ENCODE measurements around the gene EFNA4.
"Not testable (repeated sequence)": the region's sequence is repeated elsewhere in the genome, so short reads cannot be mapped to it uniquely, and the experiment has no call there.

Gene EFNA4

DNA sequence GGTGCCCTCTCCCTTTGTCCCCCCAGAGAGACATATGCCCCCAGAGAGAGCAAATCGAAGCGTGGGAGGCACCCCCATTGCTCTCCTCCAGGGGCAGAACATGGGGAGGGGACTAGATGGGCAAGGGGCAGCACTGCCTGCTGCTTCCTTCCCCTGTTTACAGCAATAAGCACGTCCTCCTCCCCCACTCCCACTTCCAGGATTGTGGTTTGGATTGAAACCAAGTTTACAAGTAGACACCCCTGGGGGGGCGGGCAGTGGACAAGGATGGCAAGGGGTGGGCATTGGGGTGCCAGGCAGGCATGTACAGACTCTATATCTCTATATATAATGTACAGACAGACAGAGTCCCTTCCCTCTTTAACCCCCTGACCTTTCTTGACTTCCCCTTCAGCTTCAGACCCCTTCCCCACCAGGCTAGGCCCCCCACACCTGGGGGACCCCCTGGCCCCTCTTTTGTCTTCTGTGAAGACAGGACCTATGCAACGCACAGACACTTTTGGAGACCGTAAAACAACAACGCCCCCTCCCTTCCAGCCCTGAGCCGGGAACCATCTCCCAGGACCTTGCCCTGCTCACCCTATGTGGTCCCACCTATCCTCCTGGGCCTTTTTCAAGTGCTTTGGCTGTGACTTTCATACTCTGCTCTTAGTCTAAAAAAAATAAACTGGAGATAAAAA lies 23.5 kb downstream of the EFNA4 start:
- DNase-seq (ENCODE audit: low spot score): no peak

- DNase-seq (ENCODE audit: low spot score): peak; percentile 86
Observed at GRCh38 chr1:155091071-155092051, 27.8 kb downstream of the EFNA4 start.

DNA sequence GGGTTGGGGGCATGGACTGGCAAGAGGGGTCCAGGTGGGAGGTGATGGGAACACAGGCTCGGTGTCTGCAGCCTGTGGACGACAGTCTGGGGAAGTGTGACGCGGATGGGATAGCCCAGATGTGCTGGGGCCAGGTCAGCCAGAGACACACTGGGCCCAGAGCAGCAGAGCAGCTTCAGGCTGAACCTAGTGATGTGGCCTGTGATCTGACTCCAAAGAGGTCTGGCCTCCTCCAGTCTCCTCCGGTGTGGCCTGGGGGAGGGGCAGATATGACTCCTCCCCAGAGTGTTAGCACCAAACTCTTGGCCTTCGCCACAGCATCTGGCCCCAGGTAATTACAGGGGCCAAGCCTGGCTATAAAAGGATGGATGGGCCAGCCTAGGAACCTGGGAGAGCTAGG lies 28.6 kb downstream of the EFNA4 start:
- no peak for DNase-seq (ENCODE audit: low spot score)

DNA sequence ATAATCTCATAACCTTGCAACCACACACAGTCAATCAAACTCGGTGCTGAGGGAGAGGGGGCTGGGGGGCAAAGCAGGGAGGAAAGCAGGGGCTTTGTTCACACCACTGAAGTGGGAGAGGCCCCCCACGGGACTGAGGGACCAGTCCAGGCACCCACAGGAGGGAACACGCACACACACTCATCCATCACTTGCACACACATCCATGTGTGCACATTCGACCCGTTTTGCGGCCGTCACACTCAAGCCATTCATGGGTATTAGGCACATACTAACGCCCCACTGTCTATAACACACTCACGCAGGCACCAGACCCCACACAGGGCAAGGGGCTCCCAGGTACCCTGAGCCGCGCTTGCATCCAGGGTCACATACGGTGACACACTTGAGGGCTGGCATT lies 29.1 kb downstream of the EFNA4 start:
- DNase-seq (ENCODE audit: low spot score): no peak

DNA sequence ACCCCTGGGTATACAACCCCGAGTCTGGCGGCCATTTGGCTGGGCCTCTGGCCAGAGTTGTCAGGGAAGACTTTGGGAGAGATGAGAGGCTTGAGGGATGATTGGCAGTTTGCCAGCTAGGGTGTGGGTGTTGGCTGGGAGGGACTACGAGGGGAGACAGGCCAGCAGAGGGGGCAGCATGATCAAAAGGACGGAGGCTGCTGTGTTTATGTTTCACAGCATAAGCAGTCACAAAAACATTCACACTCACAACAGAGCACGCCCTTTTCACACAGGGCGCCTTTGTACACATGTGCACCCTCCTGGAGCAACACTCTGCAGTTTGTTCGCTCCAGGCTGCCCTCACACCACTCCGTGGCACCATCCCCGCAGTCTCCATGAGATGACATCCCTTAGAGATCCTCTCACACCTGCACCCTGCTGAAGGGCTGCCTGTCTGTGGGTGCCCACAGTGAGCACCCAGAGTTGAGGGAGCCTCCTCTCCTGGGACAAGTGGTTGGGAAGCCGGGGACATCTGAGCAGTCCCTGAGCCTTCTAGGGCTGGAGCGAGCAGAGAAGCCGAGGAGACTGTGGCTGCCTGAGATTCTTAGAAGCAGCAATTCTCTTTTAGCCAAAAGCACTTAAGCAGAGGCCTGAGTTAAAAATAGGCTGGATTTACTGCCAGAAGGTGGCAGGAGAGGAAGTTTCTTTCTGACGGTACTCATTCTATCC lies 30.5 kb downstream of the EFNA4 start:
- DNase-seq (ENCODE audit: low spot score): peak; percentile 46

GRCh38 chr1:155094622-155094948 lies 31.0 kb downstream of the EFNA4 start:
- no peak for DNase-seq (ENCODE audit: low spot score)

GRCh38 chr1:155099331-155099730 lies 35.8 kb downstream of the EFNA4 start:
- no peak for DNase-seq (ENCODE audit: low spot score)

- DNase-seq (ENCODE audit: low spot score): no peak
Observed at GRCh38 chr1:155103325-155103724, 39.8 kb downstream of the EFNA4 start.

DNA sequence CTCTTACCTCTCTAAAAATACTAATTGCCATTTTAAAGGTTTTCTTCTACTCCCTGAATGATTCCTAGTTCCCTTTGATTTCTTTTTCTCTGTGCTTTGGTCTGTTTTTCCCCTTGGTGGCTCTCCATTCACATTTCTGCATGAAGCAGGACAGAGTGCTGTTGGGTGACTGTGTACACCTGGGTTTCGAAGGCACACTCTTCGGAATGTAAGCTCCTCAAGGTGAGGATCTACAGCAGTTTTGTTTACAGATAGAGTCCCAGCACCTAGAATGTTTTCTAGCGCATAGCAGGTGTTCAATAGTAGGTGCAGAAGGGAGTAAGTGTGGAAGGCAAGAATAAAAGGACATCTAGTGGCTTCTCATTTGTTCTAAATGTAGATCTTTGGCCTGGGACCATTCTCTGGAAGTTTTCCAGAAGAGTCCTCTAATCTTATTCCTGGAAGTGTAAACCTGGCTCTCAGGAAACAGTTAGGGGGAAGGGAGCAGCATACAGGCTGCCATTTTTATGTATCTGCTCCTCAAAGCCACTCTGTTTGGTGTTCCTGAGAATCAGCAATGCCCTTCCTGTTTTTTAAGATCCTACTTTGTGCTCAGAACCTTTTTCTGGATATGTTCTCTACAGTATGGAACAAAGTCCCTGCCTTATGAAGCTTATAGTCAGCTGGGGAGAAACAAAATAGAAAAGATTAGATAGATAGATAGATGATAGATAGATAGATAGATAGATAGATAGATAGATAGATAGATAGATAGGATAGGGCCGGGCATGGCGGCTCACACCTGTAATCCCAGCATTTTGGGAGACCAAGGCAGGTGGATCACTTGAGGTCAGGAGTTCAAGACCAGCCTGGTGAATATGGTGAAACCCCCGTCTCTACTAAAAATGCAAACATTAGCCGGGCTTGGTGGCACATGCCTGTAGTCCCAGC lies 41.3 kb downstream of the EFNA4 start:
- no peak for DNase-seq (ENCODE audit: low spot score)

- no peak for DNase-seq (ENCODE audit: low spot score)
Observed at GRCh38 chr1:155105604-155106011, 42.1 kb downstream of the EFNA4 start.

DNA sequence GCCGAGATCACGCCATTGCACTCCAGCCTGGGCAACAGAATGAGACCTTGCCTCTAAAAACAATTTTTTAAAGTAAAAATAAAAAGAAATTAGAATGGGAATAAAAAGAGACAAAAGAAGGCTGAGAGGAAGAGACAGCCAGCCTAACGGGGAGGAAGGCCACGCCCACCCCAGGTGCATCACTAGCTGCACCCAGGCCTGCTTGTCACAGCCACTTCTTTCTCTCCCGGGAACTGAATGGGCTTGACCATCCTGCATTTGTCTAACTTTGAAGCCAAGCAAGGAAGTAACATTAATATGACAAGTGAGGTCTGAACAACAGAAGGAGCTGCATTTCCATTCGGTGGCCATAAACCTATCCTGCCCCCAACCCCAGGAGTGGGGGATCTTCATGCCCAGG lies 43.3 kb downstream of the EFNA4 start:
- no peak for DNase-seq (ENCODE audit: low spot score)

- no peak for DNase-seq (ENCODE audit: low spot score)
Observed at GRCh38 chr1:155107309-155108264, 44.0 kb downstream of the EFNA4 start.

- no peak for DNase-seq (ENCODE audit: low spot score)
Observed at GRCh38 chr1:155108296-155108695, 44.8 kb downstream of the EFNA4 start.

- DNase-seq (ENCODE audit: low spot score): no peak
Observed at GRCh38 chr1:155110381-155110780, 46.8 kb downstream of the EFNA4 start.

GRCh38 chr1:155110826-155111225 lies 47.3 kb downstream of the EFNA4 start:
- DNase-seq (ENCODE audit: low spot score): no peak

- DNase-seq (ENCODE audit: low spot score): no peak
Observed at GRCh38 chr1:155113450-155113980, 50.0 kb downstream of the EFNA4 start.

DNA sequence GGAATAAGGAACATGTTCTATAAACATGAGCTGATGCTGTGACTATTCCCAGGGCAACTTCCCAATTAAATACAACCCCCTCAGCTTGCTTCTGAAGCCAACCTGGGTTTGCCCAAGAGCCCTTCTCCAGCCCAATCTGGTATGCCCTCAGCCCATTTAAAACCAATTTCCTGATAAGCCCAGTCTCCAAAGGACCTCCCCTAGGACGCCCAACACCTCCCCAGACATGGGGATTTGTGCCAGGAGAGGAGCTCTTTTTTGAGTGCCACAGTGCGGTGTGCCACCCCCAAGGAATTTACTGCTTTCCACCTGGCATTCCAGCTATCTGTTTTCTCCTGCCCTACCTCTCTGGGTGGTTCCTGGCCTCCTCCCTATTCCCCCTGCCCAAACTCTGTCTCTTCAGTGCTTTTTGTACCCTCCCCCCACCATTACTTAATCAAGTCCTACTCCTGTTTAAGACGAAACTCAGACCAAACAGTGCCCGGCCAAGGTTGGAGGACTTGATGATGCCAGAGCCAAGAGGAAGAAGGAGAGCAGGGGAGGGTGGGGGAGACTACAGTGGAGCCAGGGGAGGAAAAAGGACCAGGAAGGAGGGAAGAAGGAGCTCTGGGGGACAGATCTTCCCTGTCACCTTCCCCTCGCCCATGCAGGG lies 52.7 kb downstream of the EFNA4 start:
- no peak for DNase-seq (ENCODE audit: low spot score)

- DNase-seq (ENCODE audit: low spot score): peak; percentile 5
Observed at GRCh38 chr1:155117610-155118009, 54.1 kb downstream of the EFNA4 start.

- not testable (repeated sequence) for DNase-seq (ENCODE audit: low spot score)
Observed at GRCh38 chr1:155118090-155118489, 54.5 kb downstream of the EFNA4 start.
